CD4-positive, alpha-beta T cell (primary cell): ENCODE measurements around the gene TRIM71. TPM values are rescaled to one million over a fixed set of nuclear protein-coding genes. Genes with fewer than 3 reads are reported as not detected.

Experiments
- ATAC-seq: fragments of 200-7000 bp; cut with Tn5 transposase; one replicate; pipeline ENCODE4 v1.10.0; 2022; ENCODE audit warnings: mild to moderate bottlenecking; ENCODE audit not compliant: poor library complexity
- CTCF ChIA-PET: fragments of 350-600 bp; sonication (Branson Sonifier 250); formaldehyde crosslinking; loops from one replicate; lab custom pipeline; 2021; ENCODE audit warnings: antibody characterized with exemption, inconsistent platforms; lab: Charles Lee
- POLR2A ChIA-PET: fragments of 350-600 bp; sonication (Branson Sonifier 250); formaldehyde crosslinking; loops from one replicate; lab custom pipeline; 2021; ENCODE audit warnings: antibody characterized with exemption, inconsistent platforms; lab: Charles Lee
- DNase-seq, 14 experiments: peaks; one replicate each; pipeline ENCODE4 v3.0.0-alpha.2; 2013 to 2020; ENCODE audit warnings: mixed read lengths in 2 of 14
- H3K27ac ChIP-seq, 2 donors: one replicate each; pipeline versions ENCODE4 v1.5.1 to v1.7.0; 2013; ENCODE audit warnings: low read length in 2 of 2, low read depth in 1 of 2, mild to moderate bottlenecking in 1 of 2
- H3K27me3 ChIP-seq, 2 experiments: 1 replicate in 1 of 2; 2 replicates in 1 of 2; pipeline versions ENCODE4 v1.6.1 to v1.7.0; 2013; ENCODE audit warnings: low read length in 2 of 2, control low read depth in 1 of 2, mild to moderate bottlenecking in 1 of 2, moderate library complexity in 1 of 2; ENCODE audit not compliant: insufficient read depth in 2 of 2, control insufficient read depth in 1 of 2
- H3K36me3 ChIP-seq: one replicate; pipeline ENCODE4 v1.6.1; 2013; ENCODE audit warnings: low read length, control low read depth; ENCODE audit not compliant: insufficient read depth
- H3K4me1 ChIP-seq: one replicate; pipeline ENCODE4 v1.6.1; 2013; ENCODE audit warnings: low read length, control low read depth; ENCODE audit not compliant: insufficient read depth
- H3K4me3 ChIP-seq: one replicate; pipeline ENCODE4 v1.5.1; 2013; ENCODE audit warnings: mild to moderate bottlenecking, low read length, moderate library complexity
- H3K9me3 ChIP-seq, 2 experiments: 1 replicate in 1 of 2; 2 replicates in 1 of 2; pipeline versions ENCODE4 v1.6.1 to v1.7.0; 2013; ENCODE audit warnings: low read length in 2 of 2, mild to moderate bottlenecking in 2 of 2, control low read depth in 1 of 2, moderate library complexity in 1 of 2; ENCODE audit not compliant: control insufficient read depth in 1 of 2, insufficient read depth in 1 of 2
- H3K27ac Mint-ChIP-seq: one replicate; pipeline ENCODE4 v1.8.0; 2020; ENCODE audit warnings: mixed read lengths
- H3K27me3 Mint-ChIP-seq: one replicate; pipeline ENCODE4 v1.8.0; 2021; ENCODE audit warnings: mixed read lengths
- H3K36me3 Mint-ChIP-seq: one replicate; pipeline ENCODE4 v1.8.0; 2021; ENCODE audit warnings: low read depth, mixed read lengths
- H3K4me1 Mint-ChIP-seq: one replicate; pipeline ENCODE4 v1.8.0; 2021; ENCODE audit warnings: low read depth, mixed read lengths
- H3K4me3 Mint-ChIP-seq: one replicate; pipeline ENCODE4 v1.8.0; 2020; ENCODE audit warnings: mild to moderate bottlenecking, mixed read lengths
- H3K9me3 Mint-ChIP-seq: one replicate; pipeline ENCODE4 v1.8.0; 2020; ENCODE audit warnings: mixed read lengths
- CTCF ChIP-seq: fragments of 200-600 bp; IDR thresholded peaks from one replicate; pipeline ENCODE4 v1.8.0; 2022; ENCODE audit warnings: antibody characterized with exemption, mild to moderate bottlenecking
- intact Hi-C, 2 experiments: fragments of 100-400 bp; cut with DNase I in 1 of 2; cut with micrococcal nuclease in 1 of 2; formaldehyde crosslinking; loops; one replicate each; pipeline versions ENCODE4 v1.15.1 to v1.9.0; 2023 to 2025; cut with DNase I, micrococcal nuclease
- total RNA-seq, 174 experiments: library from RNA in 2 of 174; stranded (reverse) in 2 of 174; gene quantifications; one replicate each; pipeline ENCODE4 v1.2.3 and lab custom pipeline; 2021 to 2026

Gene TRIM71
- total RNA-seq, 2 experiments from 2014 or later = 0.03 TPM; not detected in 1

GRCh38 chr3:32913790-32914446, 96.1 kb downstream of the TRIM71 start:
- no peak overlapping the region for H3K4me3 ChIP-seq
- ChIA-PET CTCF (no interaction called here), POLR2A (no interaction called here)
- ATAC-seq = no peak
- H3K36me3 ChIP-seq = no peaks in the 10 kb centered on the region
- no peak overlapping the region for H3K27ac ChIP-seq
- Mint-ChIP-seq H3K9me3 (no peaks in the 10 kb centered on the region), H3K36me3 (peaks cover 5% of the 10 kb centered on the region), H3K27me3 (no peaks in the 10 kb centered on the region), H3K27ac (no peak overlapping the region), H3K4me3 (no peak overlapping the region), H3K4me1 (peaks cover 12% of the 10 kb centered on the region)
- H3K4me1 ChIP-seq = peaks cover 11% of the 10 kb centered on the region
- TF ChIP-seq CTCF = no peak
- DNase-seq = no peak
- H3K9me3 ChIP-seq = peaks cover 7 to 13% of the 10 kb centered on the region in 2 experiments
- intact Hi-C loops = no loop called here
- peaks cover 0 to 2% of the 10 kb centered on the region in 2 experiments for H3K27me3 ChIP-seq

- no peak for TF ChIP-seq CTCF
- no peak for DNase-seq
- no peaks in the 10 kb centered on the region for H3K4me1 Mint-ChIP-seq
- no peak for ATAC-seq
- intact Hi-C loops = no loop called here
- no peak overlapping the region for H3K4me3 ChIP-seq
- no peak overlapping the region for H3K27ac ChIP-seq
- no peak overlapping the region for H3K4me3 Mint-ChIP-seq
- H3K27ac Mint-ChIP-seq = no peak overlapping the region
- H3K27me3 Mint-ChIP-seq = no peaks in the 10 kb centered on the region
- H3K36me3 Mint-ChIP-seq = peaks cover 5% of the 10 kb centered on the region
- CTCF ChIA-PET = no interaction called here
- H3K4me1 ChIP-seq = no peaks in the 10 kb centered on the region
- H3K9me3 ChIP-seq = peaks cover 7 to 13% of the 10 kb centered on the region in 2 experiments
- POLR2A ChIA-PET = no interaction called here
- H3K27me3 ChIP-seq = peaks cover 0 to 2% of the 10 kb centered on the region in 2 experiments
- H3K36me3 ChIP-seq = no peaks in the 10 kb centered on the region
- H3K9me3 Mint-ChIP-seq = no peaks in the 10 kb centered on the region
Measured at GRCh38 chr3:32919920-32920319, 102.1 kb downstream of the TRIM71 start.

- TF ChIP-seq CTCF = no peak
- Histone ChIP-seq H3K27ac (no peak overlapping the region), H3K9me3 (peaks cover 4 to 7% of the 10 kb centered on the region in 2 experiments), H3K27me3 (peaks cover 0 to 2% of the 10 kb centered on the region in 2 experiments), H3K4me1 (no peaks in the 10 kb centered on the region), H3K36me3 (no peaks in the 10 kb centered on the region), H3K4me3 (no peak overlapping the region)
- ChIA-PET POLR2A (no interaction called here), CTCF (no interaction called here)
- no peak overlapping the region for H3K27ac Mint-ChIP-seq
- ATAC-seq (no peak), DNase-seq (no peak)
- no peak overlapping the region for H3K4me3 Mint-ChIP-seq
- no peaks in the 10 kb centered on the region for H3K27me3 Mint-ChIP-seq
- H3K4me1 Mint-ChIP-seq = no peaks in the 10 kb centered on the region
- H3K9me3 Mint-ChIP-seq = no peaks in the 10 kb centered on the region
- intact Hi-C loops = no loop called here
- H3K36me3 Mint-ChIP-seq = peaks cover under 1% of the 10 kb centered on the region
Measured at GRCh38 chr3:32922078-32922477, 104.3 kb downstream of the TRIM71 start.
